ENCODE data around the gene RNASEH1. TPM values are rescaled to one million over a fixed set of nuclear protein-coding genes. Genes with fewer than 3 reads are reported as not detected.
A peak's percentile ranks its signal among the peaks of the same experiment; 100 is the strongest.

Gene RNASEH1
- total and polyA plus RNA-seq, 10 of the 15 experiments (the other 5 are each of a cell fraction or from before 2014, with no cell fraction given): 18.2 to 68.5 (median 28.2) TPM

DNA sequence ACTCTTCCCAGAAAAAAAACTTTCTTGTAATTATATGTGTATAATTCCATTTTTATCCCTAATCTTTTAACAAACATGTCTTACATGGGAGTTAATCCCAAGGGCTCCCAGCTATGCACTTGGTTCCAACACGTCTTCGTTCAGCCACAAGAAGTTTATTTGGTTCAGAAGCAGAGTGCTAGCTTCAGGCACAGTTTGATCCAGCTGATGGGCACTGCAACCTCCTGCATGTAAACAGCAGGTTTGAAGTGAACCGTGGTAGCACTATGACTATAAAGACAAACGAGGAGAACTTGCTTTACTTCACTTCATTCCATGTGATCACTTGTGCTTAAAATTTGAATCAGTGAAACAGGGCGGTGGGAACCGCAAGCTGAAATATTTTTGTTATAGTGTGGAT is 7.0 kb upstream of the RNASEH1 start:
- POLR2A ChIA-PET: interaction anchor here (0.9 to 2.5 kb wide), 3 partner anchors 9 to 14 kb away, joined by 3 to 11 read pairs (median 3); no protein-coding TSS in a partner anchor
- SMC1A ChIA-PET (ENCODE audit: uncharacterized antibody, unreplicated experiment): interaction anchor here (0.7 to 1.6 kb wide), 3 partner anchors 8 to 15 kb away, joined by 3 to 5 read pairs (median 4); no protein-coding TSS in a partner anchor
- 58% methylated on average over 6 of the region's 6 CpGs for WGBS (ENCODE audit: insufficient coverage, insufficient replicate concordance, low lambda C conversion rate, missing lambda C conversion rate)

DNA sequence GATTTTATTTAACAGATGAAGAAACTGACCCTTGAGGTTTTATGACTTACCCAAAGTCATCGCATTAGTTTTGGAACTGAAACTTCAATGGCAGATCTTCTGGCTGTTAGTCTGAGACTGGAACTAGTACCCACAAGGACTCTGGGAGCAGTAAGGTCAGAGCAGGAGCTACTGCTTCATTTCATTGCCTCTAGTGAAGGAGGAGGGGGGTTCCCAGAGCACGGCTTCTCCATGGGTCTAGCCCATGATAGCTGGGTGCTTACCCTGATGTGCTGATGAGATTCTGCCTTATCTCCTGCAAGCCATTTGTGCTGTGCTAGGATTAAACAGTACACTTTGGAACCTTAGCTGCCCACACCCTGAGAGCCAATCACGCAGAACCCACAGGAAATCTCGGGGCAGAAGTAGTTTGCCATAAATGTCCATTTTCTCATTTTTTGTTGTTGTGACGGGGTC is 5.4 kb upstream of the RNASEH1 start:
- Histone ChIP-seq H3K4me3 (peak overlapping the region; percentile 41; the same call in 1 of the 2 replicates), H3K4me2 (ENCODE audit: control insufficient read depth, insufficient read depth) (peak overlapping the region; percentile 32), H4K20me1 (ENCODE audit: control insufficient read depth, insufficient read depth) (no peaks in the 10 kb centered on the region), H3K36me3 (ENCODE audit: control insufficient read depth in 2 of 2, insufficient read depth in 2 of 2, low read length in 1 of 2) (peaks cover 0 to 3% of the 10 kb centered on the region in 2 experiments; a peak in 1 of 4 replicates), H3K4me1 (ENCODE audit: control insufficient read depth, insufficient read depth, low read length) (peaks cover 25% of the 10 kb centered on the region), H3K27me3 (replicated peaks in 1 of 2; ENCODE audit: control insufficient read depth in 2 of 2, insufficient read depth in 2 of 2, low read length in 1 of 2) (no peaks in the 10 kb centered on the region), H3K9ac (ENCODE audit: control insufficient read depth, insufficient read depth, low read length) (peak overlapping the region; percentile 36), H3K79me2 (ENCODE audit: control insufficient read depth, insufficient read depth, low read length) (peaks cover 4% of the 10 kb centered on the region), H3K27ac (ENCODE audit: control insufficient read depth, insufficient read depth) (peak overlapping the region; percentile 82), H2AFZ (ENCODE audit: control insufficient read depth, low read depth, low read length) (peak overlapping the region; percentile 58), H3K9me3 (replicated peaks; ENCODE audit: control insufficient read depth, insufficient read depth, low read length) (no peaks in the 10 kb centered on the region; the same call in 2 of the 3 replicates)
- POLR2A ChIA-PET: interaction anchor here (0.7 to 2.5 kb wide), 4 partner anchors 10 to 15 kb away, joined by 3 to 11 read pairs (median 4); no protein-coding TSS in a partner anchor
- BruUV-seq (replicated peaks): no TSS peak
- CTCF ChIA-PET: interaction anchor here (1.0 to 2.0 kb wide), 2 partner anchors 10 to 101 kb away, joined by 3 to 14 read pairs; no protein-coding TSS in a partner anchor
- WGBS (ENCODE audit: insufficient coverage, insufficient replicate concordance, low lambda C conversion rate, missing lambda C conversion rate): 1% methylated on average over 5 of the region's 5 CpGs
- ATAC-seq (peak; percentile 76), DNase-seq (ENCODE audit: low read depth, low spot score) (peak; percentile 62), FAIRE-seq (peak; percentile 80)
- intact Hi-C loops (cut with micrococcal nuclease; ENCODE audit: unreplicated experiment): loop anchor here (1.0 kb wide), 1 partner anchor 12 kb away; the partner anchor contains the start of gene RPS7
- RAD21 ChIA-PET (ENCODE audit: unreplicated experiment): interaction anchor here (0.7 to 2.3 kb wide), 5 partner anchors 9 to 88 kb away, joined by 3 to 14 read pairs (median 6); no protein-coding TSS in a partner anchor
- SMC1A ChIA-PET (ENCODE audit: uncharacterized antibody, unreplicated experiment): interaction anchor here (0.7 to 1.4 kb wide), 6 partner anchors 10 to 88 kb away, joined by 3 to 5 read pairs (median 4); partner anchors contain the start of gene ADI1
- in situ Hi-C loops (cut with MboI): no loop called here
- no peak for TF ChIP-seq ZNF207 (IDR thresholded peaks at IDR 0.05; ENCODE audit: borderline replicate concordance)
- no peak for TF ChIP-seq RAD51 (IDR thresholded peaks at IDR 0.05)
- TF ChIP-seq, protein P1, sequence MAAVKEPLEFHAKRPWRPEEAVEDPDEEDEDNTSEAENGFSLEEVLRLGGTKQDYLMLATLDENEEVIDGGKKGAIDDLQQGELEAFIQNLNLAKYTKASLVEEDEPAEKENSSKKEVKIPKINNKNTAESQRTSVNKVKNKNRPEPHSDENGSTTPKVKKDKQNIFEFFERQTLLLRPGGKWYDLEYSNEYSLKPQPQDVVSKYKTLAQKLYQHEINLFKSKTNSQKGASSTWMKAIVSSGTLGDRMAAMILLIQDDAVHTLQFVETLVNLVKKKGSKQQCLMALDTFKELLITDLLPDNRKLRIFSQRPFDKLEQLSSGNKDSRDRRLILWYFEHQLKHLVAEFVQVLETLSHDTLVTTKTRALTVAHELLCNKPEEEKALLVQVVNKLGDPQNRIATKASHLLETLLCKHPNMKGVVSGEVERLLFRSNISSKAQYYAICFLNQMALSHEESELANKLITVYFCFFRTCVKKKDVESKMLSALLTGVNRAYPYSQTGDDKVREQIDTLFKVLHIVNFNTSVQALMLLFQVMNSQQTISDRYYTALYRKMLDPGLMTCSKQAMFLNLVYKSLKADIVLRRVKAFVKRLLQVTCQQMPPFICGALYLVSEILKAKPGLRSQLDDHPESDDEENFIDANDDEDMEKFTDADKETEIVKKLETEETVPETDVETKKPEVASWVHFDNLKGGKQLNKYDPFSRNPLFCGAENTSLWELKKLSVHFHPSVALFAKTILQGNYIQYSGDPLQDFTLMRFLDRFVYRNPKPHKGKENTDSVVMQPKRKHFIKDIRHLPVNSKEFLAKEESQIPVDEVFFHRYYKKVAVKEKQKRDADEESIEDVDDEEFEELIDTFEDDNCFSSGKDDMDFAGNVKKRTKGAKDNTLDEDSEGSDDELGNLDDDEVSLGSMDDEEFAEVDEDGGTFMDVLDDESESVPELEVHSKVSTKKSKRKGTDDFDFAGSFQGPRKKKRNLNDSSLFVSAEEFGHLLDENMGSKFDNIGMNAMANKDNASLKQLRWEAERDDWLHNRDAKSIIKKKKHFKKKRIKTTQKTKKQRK (IDR thresholded peaks at IDR 0.05; ENCODE audit: low read depth, low read length): no peak
- TF ChIP-seq STAT1 (conservative IDR thresholded peaks at IDR 0.05): no peak
- TF ChIP-seq, protein P2, sequence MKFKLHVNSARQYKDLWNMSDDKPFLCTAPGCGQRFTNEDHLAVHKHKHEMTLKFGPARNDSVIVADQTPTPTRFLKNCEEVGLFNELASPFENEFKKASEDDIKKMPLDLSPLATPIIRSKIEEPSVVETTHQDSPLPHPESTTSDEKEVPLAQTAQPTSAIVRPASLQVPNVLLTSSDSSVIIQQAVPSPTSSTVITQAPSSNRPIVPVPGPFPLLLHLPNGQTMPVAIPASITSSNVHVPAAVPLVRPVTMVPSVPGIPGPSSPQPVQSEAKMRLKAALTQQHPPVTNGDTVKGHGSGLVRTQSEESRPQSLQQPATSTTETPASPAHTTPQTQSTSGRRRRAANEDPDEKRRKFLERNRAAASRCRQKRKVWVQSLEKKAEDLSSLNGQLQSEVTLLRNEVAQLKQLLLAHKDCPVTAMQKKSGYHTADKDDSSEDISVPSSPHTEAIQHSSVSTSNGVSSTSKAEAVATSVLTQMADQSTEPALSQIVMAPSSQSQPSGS (IDR thresholded peaks at IDR 0.05; ENCODE audit: low read length): no peak
- TF ChIP-seq TCF12 (IDR thresholded peaks at IDR 0.05; ENCODE audit: low read depth, low read length): no peak
- no peak for TF ChIP-seq PAX8 (IDR thresholded peaks at IDR 0.05)

More for the DNA sequence above, 7.0 kb upstream of the RNASEH1 start:
- in situ Hi-C loops (cut with MboI) (no loop called here), intact Hi-C loops (cut with micrococcal nuclease; ENCODE audit: unreplicated experiment) (no loop called here)
- no peaks in the 10 kb centered on the region for H4K20me1 ChIP-seq (ENCODE audit: control insufficient read depth, insufficient read depth)
- H3K9me3 ChIP-seq (replicated peaks; ENCODE audit: control insufficient read depth, insufficient read depth, low read length): no peaks in the 10 kb centered on the region; the same call in 2 of the 3 replicates
- no peak for ATAC-seq
- H3K4me3 ChIP-seq: no peak overlapping the region
- CTCF ChIA-PET: interaction anchor here (1.0 to 2.0 kb wide), 2 partner anchors 9 to 103 kb away, joined by 4 to 14 read pairs; no protein-coding TSS in a partner anchor
- no peak overlapping the region for H3K27ac ChIP-seq (ENCODE audit: control insufficient read depth, insufficient read depth)
- H3K4me2 ChIP-seq (ENCODE audit: control insufficient read depth, insufficient read depth): peak overlapping the region; percentile 32; the same call in 1 of the 2 replicates
- FAIRE-seq: no peak
- H3K4me1 ChIP-seq (ENCODE audit: control insufficient read depth, insufficient read depth, low read length): peaks cover 25% of the 10 kb centered on the region
- no peak overlapping the region for H3K9ac ChIP-seq (ENCODE audit: control insufficient read depth, insufficient read depth, low read length)
- no peaks in the 10 kb centered on the region for H3K79me2 ChIP-seq (ENCODE audit: control insufficient read depth, insufficient read depth, low read length)
- RAD21 ChIA-PET (ENCODE audit: unreplicated experiment): interaction anchor here (0.8 kb wide), 1 partner anchor 9 kb away, joined by 3 read pairs; no protein-coding TSS in a partner anchor
- no peaks in the 10 kb centered on the region for H3K27me3 ChIP-seq (replicated peaks in 1 of 2; ENCODE audit: control insufficient read depth in 2 of 2, insufficient read depth in 2 of 2, low read length in 1 of 2)
- no peak for TF ChIP-seq HCFC1 (IDR thresholded peaks at IDR 0.05; ENCODE audit: low read length)
- no peak for DNase-seq (ENCODE audit: low read depth, low spot score)
- no peak overlapping the region for H2AFZ ChIP-seq (ENCODE audit: control insufficient read depth, low read depth, low read length)
- BruUV-seq (replicated peaks): no TSS peak
- H3K36me3 ChIP-seq (ENCODE audit: control insufficient read depth in 2 of 2, insufficient read depth in 2 of 2, low read length in 1 of 2): peaks cover 0 to 2% of the 10 kb centered on the region in 2 experiments; a peak in 1 of 4 replicates
